ENCODE results near the gene OR5AL1.
"Not testable (repeated sequence)": the region's sequence is repeated elsewhere in the genome, so short reads cannot be mapped to it uniquely, and the experiment has no call there.

OR5AL1 gene

DNA sequence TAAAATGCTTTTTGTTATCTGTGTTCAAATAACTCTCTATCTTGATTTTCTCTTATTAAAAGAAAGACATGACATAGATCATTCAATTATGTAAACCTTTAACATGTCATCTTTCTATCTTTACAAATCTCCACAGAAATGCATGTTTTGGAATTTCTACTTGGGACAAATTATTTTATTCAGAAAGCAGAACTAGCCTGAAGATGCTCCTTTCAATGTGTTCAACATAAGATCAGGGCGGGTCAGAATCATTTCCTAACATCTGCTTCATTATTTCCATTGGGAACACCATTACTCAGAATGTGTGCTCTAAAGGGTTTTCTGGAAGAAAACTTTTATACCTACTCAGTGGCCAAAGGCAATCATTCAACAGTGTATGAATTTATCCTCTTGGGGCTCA, at the start of gene OR5AL1:
Gene OR5AL1, plus strand, starts transcription at position 301 of the 400 bp plus-strand sequence.
- no peak for DNase-seq (ENCODE audit: low read depth in 2 of 2)

DNA sequence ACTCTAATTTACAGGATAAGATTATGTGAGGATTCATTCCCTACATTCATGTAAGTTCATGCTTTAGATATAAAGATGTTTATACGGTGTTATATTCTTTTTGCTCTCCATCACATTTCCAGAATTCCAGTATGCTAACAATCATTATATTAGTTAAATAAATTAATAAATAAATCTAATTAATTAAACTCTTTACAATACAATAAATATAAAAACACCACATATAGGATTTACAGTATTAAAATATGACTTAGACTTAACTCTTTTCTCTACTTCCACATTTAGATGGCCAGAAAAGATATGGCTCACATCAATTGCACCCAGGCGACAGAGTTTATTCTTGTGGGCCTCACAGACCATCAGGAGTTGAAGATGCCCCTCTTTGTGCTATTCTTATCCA, 37.2 kb upstream of the OR5AL1 start, which contains the start of gene OR8U1:
Gene OR8U1, plus strand, starts transcription at position 301 of the 400 bp plus-strand sequence. Its CDS starts 0 bp downstream, at position 301.
- DNase-seq (ENCODE audit: low read depth in 2 of 2): no peak

DNA sequence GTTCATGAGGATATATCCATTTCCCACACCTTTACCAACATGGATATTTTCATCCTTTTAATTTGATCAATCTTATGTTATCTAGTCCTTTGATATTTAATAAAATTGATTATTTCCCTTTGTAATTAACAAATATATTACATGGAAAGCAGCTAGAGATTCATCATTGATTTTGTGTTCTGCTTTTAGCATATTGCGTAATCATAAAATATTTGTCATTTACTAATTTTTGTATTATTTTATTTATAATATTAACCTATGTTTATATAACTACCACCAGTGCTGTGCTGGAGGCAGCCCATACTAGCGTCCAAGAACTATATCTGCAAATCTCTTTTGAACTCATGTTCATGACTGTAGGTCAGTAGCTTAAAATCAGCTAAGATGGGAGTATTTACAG, 32.4 kb upstream of the OR5AL1 start:
- DNase-seq (ENCODE audit: low read depth in 2 of 2): no peak

DNA sequence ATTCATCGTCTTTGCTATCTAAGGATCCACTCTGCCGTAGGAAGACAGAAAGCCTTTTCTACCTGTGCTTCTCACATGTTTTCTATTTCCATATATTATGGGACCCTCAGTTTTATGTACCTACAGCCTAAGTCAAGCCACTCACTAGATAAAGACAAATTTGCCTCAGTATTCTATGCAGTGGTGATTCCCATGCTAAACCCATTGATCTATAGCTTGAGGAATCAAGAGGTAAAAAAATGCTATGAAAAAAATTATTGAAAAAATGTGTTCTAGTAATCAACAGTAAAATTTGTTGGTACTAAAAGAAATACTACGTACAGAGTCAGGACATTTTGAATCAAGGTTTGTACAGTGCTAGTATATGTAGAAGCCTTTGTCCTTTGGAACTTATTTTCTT, 18.1 kb upstream of the OR5AL1 start:
- no peak for DNase-seq (ENCODE audit: low read depth in 2 of 2)

DNA sequence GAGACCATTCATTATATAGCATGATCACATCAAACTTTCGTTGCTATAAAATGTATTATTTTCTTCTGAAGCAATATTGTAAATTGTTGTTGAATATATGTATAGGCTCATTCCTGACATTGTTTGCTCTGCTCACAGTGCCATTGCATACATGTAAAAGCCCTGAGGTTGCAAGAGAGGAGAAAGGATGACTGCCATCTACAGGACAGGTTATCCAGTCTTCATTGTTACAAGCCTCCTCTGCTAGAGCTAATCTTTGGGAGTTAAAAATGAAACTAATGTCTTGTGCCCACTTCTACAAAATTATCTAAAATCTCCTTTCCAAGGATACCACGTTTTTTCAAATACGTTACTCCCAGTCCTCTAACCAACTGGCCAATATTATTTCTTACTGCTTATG, 16.4 kb upstream of the OR5AL1 start:
- DNase-seq (ENCODE audit: low read depth in 2 of 2): no peak

DNA sequence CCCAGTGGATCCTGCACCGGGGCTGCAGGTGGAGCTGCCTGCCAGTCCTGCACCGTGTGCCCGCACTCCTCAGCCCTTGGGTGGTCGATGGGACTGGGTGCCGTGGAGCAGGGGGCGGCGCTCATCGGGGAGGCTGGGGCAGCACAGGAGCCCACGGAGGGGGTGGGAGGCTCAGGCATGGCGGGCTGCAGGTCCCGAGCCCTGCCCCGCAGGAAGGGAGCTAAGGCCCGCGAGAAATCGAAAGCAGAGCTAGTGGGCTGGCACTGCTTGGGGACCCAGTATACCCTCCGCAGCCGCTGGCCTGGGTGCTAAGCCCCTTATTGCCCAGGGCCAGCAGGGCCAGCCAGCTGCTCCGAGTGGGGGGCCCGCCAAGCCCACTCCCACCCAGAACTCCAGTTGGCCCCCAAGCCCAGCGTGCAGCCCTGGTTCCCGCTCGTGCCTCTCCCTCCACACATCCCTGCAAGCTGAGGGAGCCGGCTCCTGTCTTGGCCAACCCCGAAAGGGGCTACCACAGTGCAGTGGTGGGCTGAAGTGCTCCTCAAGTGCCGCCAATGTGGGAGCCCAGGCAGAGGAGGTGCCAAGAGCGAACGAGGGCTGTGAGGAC, 10.5 kb upstream of the OR5AL1 start:
- not testable (repeated sequence) for DNase-seq (ENCODE audit: low read depth in 2 of 2)

DNA sequence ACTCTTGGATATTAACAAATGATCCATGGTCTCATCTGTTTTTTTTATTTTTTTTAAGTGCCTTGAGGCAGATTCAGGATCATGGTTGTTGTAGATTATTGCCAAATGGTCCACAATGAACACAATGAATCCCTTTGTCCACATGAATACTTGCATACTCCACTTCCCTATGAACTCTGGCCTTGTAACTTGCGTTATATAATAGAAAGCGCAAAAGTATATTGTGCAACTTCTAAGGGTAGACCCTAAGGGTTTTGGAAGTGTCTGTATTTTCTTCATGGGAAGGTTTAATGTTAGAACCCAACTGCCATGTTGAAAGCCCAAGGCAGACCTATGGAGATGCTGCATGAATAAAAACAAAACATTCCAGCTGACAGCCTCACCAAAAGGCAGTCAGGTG, 8.1 kb upstream of the OR5AL1 start:
- no peak for DNase-seq (ENCODE audit: low read depth in 2 of 2)

DNA sequence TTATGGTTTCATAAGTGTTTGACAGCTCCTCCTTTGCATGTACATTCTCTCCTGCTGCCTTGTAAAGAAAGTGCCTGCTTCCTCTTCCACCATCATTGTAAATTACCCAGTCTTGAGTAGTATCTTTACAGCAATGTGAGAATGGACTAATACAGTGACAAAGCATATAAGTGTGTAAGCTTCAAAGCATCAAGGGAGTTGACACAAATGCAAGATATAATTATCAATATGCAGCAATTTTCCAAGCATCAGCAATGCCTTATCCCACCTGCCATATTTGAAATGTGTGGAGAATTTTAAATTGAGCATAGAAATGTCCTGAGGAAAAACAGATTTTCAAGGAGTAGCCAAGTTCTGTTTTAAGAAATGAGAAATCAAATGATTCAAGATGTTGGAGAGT, 1.7 kb upstream of the OR5AL1 start:
- no peak for DNase-seq (ENCODE audit: low read depth in 2 of 2)

DNA sequence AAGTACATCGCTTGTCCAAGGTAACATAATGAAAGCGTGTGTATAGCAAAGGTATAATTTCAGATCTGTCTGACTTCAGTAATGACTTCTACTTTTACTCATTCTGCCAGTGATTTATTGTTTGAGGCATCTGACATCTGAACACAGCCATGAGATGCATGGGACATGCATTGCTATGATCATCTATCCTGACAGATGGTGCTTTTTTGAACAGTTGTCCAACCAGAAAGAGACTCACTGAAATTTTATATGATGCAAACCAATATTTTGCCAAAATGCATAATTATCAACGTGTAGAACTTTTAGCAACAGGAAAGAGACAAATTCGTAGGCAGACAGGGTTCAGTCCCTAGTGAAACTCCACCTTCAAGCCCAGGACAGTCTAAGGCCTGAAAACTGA, 41.0 kb downstream of the OR5AL1 start:
- DNase-seq (ENCODE audit: low read depth in 2 of 2): no peak

DNA sequence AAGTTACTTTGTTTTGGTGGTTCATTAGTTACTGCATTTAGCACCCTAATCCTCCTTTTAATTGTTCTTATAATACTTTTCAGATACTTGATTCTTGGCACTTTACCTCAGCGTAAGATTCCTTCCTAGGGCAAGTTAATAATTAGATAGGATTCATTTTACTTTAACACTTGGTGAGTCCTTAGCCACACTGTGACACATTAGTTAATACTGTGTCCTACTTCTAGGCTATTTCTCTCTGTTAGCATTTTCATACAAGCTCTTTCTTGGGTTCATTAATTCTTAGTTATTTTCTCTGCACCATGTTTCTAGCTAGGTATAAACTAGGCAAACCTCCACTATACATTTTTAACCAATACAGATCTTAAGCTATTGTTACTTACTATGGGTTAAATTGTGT, 44.6 kb downstream of the OR5AL1 start:
- DNase-seq (ENCODE audit: low read depth in 2 of 2): no peak

All from activated CD4-positive, alpha-beta T cell treated with anti-CD3 and anti-CD28 coated beads for 24 hours (primary cell).